ENCODE results near the gene TPRN.

The TPRN gene

DNA sequence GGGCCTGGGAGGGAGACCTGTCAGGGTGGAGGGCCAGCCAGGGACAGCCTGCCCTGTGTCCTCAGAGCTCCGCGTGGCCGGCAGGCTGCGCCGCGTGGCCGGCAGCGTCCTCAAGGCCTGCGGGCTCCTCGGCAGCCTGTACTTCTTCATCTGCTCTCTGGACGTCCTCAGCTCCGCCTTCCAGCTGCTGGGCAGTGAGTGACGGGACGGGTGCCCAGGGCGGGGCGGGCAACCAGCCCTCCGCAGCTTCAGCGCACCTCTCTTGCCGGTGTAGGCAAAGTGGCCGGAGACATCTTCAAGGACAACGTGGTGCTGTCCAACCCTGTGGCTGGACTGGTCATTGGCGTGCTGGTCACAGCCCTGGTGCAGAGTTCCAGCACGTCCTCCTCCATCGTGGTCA, 32.0 kb upstream of the TPRN start:
- TF ChIP-seq POLR2AphosphoS5 (IDR thresholded peaks at IDR 0.05; ENCODE audit: low read depth, low read length), result no peak
- no peak for TF ChIP-seq SIN3A (IDR thresholded peaks at IDR 0.05; ENCODE audit: borderline replicate concordance, insufficient read depth, low read length)
- TF ChIP-seq FOXP2 (optimal IDR thresholded peaks at IDR 0.05; ENCODE audit: borderline replicate concordance, extremely low read depth, extremely low read length, insufficient read depth), result no peak
- no peak for TF ChIP-seq TAF1 (IDR thresholded peaks at IDR 0.05; ENCODE audit: borderline replicate concordance, insufficient read depth, low read length)
- TF ChIP-seq, protein P1, sequence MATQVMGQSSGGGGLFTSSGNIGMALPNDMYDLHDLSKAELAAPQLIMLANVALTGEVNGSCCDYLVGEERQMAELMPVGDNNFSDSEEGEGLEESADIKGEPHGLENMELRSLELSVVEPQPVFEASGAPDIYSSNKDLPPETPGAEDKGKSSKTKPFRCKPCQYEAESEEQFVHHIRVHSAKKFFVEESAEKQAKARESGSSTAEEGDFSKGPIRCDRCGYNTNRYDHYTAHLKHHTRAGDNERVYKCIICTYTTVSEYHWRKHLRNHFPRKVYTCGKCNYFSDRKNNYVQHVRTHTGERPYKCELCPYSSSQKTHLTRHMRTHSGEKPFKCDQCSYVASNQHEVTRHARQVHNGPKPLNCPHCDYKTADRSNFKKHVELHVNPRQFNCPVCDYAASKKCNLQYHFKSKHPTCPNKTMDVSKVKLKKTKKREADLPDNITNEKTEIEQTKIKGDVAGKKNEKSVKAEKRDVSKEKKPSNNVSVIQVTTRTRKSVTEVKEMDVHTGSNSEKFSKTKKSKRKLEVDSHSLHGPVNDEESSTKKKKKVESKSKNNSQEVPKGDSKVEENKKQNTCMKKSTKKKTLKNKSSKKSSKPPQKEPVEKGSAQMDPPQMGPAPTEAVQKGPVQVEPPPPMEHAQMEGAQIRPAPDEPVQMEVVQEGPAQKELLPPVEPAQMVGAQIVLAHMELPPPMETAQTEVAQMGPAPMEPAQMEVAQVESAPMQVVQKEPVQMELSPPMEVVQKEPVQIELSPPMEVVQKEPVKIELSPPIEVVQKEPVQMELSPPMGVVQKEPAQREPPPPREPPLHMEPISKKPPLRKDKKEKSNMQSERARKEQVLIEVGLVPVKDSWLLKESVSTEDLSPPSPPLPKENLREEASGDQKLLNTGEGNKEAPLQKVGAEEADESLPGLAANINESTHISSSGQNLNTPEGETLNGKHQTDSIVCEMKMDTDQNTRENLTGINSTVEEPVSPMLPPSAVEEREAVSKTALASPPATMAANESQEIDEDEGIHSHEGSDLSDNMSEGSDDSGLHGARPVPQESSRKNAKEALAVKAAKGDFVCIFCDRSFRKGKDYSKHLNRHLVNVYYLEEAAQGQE (IDR thresholded peaks at IDR 0.05; ENCODE audit: insufficient read depth in 1 of 2, low read depth in 2 of 2, low read length in 2 of 2), result no peak

DNA sequence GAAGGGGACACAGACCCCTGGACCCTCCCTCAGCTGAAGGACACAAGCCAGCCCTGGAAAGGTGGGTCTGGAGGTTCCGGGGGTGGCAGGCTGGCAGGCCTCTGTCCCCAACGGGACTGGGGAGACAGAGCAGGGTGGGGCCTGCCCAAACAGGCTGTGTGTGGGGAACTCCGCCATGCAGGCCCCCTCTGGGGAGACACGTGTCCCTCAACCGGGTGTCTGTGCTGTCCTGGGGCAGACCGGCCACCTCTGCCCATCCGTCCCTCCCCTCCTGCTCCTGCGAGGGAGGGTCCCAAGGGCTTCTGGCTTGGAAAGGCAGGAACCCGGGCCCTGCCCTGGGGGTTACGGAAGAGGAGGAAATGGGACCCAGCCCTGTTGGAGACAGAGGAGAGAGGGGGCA, 31.6 kb upstream of the TPRN start:
- TF ChIP-seq POLR2AphosphoS5 (IDR thresholded peaks at IDR 0.05; ENCODE audit: low read depth, low read length) (no peak), FOXP2 (optimal IDR thresholded peaks at IDR 0.05; ENCODE audit: borderline replicate concordance, extremely low read depth, extremely low read length, insufficient read depth) (no peak), SIN3A (IDR thresholded peaks at IDR 0.05; ENCODE audit: borderline replicate concordance, insufficient read depth, low read length) (no peak), TAF1 (IDR thresholded peaks at IDR 0.05; ENCODE audit: borderline replicate concordance, insufficient read depth, low read length) (no peak)
- TF ChIP-seq, protein P1 (IDR thresholded peaks at IDR 0.05; ENCODE audit: insufficient read depth in 1 of 2, low read depth in 2 of 2, low read length in 2 of 2), result no peak

DNA sequence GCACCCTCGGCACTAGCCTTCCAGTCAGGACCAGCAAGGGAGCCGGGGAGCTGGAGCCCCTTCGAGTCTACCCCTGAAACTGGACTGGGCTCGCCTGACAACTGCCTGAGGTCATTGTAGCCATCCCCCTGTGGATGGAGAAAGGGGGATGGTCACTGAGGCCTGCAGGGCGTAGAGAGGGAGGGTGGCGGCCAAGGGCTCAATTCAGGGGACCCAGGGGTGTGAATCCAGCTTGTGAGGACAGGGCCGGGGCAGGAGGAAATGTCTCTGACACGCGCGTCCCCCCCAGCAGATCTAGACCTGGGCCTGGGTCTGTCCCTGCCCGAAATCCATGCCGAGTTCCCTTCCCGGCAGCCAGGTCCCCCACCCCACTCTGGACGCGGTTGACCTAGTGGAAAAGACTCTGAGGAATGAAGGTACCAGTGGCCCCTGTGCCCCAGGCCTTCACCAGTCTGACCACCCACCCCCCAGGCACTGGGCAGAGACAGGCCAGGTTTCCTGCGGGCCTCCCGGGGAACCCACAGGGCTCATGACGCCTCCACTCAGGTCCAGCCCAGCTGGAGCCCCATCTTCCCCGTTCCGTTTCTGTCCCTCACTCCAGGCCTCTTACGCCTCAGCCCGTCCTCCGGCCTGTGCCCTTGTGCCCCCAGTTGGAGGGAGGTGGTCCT, 31.0 kb upstream of the TPRN start:
- TF ChIP-seq POLR2AphosphoS5 (IDR thresholded peaks at IDR 0.05; ENCODE audit: low read depth, low read length) (no peak), FOXP2 (optimal IDR thresholded peaks at IDR 0.05; ENCODE audit: borderline replicate concordance, extremely low read depth, extremely low read length, insufficient read depth) (no peak), TAF1 (IDR thresholded peaks at IDR 0.05; ENCODE audit: borderline replicate concordance, insufficient read depth, low read length) (no peak), SIN3A (IDR thresholded peaks at IDR 0.05; ENCODE audit: borderline replicate concordance, insufficient read depth, low read length) (no peak)
- TF ChIP-seq, protein P1 (IDR thresholded peaks at IDR 0.05; ENCODE audit: insufficient read depth in 1 of 2, low read depth in 2 of 2, low read length in 2 of 2), result no peak

DNA sequence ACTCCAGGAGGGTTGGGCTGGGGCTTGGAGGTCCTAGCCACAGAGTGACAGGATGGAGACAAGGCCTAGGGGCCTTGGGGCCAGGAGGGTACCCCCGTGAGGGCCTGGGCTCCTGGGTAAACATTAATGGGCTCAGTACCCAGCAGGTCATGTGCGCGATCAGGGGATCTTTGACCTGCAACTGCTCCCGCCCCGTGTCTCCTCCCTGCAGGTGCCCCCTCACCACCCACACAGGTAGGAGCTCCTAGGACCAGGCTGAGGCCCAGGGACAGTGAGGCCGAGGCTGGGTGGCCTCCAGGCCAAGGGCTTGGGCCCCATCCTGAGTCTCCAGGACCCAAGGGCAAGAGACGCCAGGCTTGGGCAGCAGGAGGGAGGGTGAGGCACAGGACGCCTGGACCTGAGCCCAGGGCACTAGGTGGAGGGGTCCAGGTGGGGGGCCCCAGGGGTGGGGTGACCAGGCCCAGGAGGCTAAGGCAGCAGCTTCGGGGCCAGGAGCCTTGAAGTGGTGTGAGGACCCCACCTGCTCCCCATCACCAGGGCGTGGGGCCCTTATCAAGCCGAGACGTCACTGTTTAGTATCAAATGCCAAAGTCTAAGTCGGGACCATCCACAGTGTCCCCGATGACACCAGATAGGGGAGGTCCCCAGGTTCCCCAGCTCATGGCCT, 30.3 kb upstream of the TPRN start, which contains the start of gene SLC34A3:
SLC34A3 (plus strand) TSS at position 197 of the 667 bp plus-strand sequence. CDS start 802 bp downstream, outside the sequence.
- TF ChIP-seq POLR2AphosphoS5 (IDR thresholded peaks at IDR 0.05; ENCODE audit: low read depth, low read length) (no peak), TAF1 (IDR thresholded peaks at IDR 0.05; ENCODE audit: borderline replicate concordance, insufficient read depth, low read length) (no peak), SIN3A (IDR thresholded peaks at IDR 0.05; ENCODE audit: borderline replicate concordance, insufficient read depth, low read length) (no peak), FOXP2 (optimal IDR thresholded peaks at IDR 0.05; ENCODE audit: borderline replicate concordance, extremely low read depth, extremely low read length, insufficient read depth) (no peak)
- TF ChIP-seq, protein P1 (IDR thresholded peaks at IDR 0.05; ENCODE audit: insufficient read depth in 1 of 2, low read depth in 2 of 2, low read length in 2 of 2), result no peak
